ENCODE results near the gene IL25.

- TF ChIP-seq CTCF (IDR thresholded peaks at IDR 0.05) (no peak), POLR2A (IDR thresholded peaks at IDR 0.05) (no peak)
These were observed 36.9 kb downstream of the IL25 start for GRCh38 chr14:23409475-23409874.

Data from Peyer's patch (tissue), 4 donors.